MM.1S (cell line): Measurements from ENCODE around the gene POLH.

ENCODE experiments used
- CTCF ChIP-seq: fragments of 300-600 bp; sonication (generic); IDR thresholded peaks from 2 replicates; pipeline ENCODE4 v1.5.1; 2016; ENCODE audit warnings: antibody characterized with exemption, low read length, mixed read lengths
- EZH2 ChIP-seq: fragments of 300-600 bp; sonication (generic); optimal IDR thresholded peaks from 2 replicates; pipeline ENCODE3; 2017; ENCODE audit warnings: low read depth, mild to moderate bottlenecking, antibody characterized with exemption, low read length, mixed read lengths
- EZH2phosphoT487 ChIP-seq: fragments of 300-600 bp; sonication (generic); IDR thresholded peaks from 2 replicates; pipeline ENCODE4 v1.6.1; 2018; ENCODE audit warnings: antibody characterized with exemption, low read length

GRCh38 chr6:43608807-43609206 is 32.8 kb downstream of the POLH start:
- TF ChIP-seq CTCF: no peak
- TF ChIP-seq EZH2: no peak
- no peak for TF ChIP-seq EZH2phosphoT487
